ENCODE data around the gene DNAJC5G. TPM values are rescaled to one million over a fixed set of nuclear protein-coding genes. Genes with fewer than 3 reads are reported as not detected.

The DNAJC5G gene
- total RNA-seq, 1 experiment from 2014 or later, result 0.25 TPM

DNA sequence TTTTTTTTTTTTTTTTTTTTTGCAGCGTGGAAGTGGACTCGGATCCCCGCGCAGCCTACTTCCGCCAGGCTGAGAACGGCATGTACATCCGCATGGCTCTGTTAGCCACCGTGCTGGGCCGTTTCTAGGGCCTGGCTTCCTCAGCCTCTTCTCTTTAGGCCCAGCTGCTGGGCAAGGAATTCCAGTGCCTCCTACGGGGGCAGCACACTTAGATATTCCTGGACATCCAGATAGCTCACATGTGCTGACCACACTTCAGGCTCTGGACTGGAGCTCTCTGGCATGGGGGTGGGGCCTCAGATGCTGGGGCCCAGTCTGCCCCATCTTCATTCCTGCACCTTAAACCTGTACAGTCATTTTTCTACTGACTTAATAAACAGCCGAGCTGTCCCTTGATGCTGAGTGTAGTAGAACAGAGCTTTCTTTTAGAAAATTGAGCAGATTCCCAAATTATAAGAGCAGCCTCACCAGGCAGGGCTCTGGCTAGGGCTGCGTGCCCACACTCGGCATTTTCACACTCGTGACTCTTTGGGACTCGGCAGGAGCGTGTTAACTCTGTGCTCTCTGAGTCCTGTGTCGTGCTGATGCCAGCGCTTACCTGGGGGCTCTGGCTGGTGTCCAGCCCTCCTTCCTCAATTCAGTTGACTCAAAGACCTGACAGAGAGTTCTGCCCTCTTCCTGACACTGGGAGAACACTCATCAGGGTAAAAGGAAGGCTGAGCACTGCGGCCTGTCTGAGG is 31.7 kb upstream of the DNAJC5G start:
- H3K9me3 Mint-ChIP-seq (ENCODE audit: unreplicated experiment), result no peaks in the 10 kb centered on the region
- TF ChIP-seq, protein P1, sequence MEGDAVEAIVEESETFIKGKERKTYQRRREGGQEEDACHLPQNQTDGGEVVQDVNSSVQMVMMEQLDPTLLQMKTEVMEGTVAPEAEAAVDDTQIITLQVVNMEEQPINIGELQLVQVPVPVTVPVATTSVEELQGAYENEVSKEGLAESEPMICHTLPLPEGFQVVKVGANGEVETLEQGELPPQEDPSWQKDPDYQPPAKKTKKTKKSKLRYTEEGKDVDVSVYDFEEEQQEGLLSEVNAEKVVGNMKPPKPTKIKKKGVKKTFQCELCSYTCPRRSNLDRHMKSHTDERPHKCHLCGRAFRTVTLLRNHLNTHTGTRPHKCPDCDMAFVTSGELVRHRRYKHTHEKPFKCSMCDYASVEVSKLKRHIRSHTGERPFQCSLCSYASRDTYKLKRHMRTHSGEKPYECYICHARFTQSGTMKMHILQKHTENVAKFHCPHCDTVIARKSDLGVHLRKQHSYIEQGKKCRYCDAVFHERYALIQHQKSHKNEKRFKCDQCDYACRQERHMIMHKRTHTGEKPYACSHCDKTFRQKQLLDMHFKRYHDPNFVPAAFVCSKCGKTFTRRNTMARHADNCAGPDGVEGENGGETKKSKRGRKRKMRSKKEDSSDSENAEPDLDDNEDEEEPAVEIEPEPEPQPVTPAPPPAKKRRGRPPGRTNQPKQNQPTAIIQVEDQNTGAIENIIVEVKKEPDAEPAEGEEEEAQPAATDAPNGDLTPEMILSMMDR (IDR thresholded peaks at IDR 0.05; ENCODE audit: insufficient read depth in 1 of 2, low read depth in 1 of 2, low read length in 1 of 2, severe bottlenecking in 1 of 2, unreplicated experiment in 1 of 2), result no peak
- ChIA-PET POLR2A (no interaction called here), CTCF (no interaction called here)
- H3K4me1 Mint-ChIP-seq (ENCODE audit: low read depth, unreplicated experiment), result no peaks in the 10 kb centered on the region
- H3K36me3 Mint-ChIP-seq (ENCODE audit: insufficient read depth, unreplicated experiment), result peaks cover 54% of the 10 kb centered on the region
- intact Hi-C loops (cut with micrococcal nuclease; ENCODE audit: unreplicated experiment), result no loop called here
- Histone ChIP-seq H3K27me3 (replicated peaks; ENCODE audit: control insufficient read depth, insufficient read depth, low read length) (no peaks in the 10 kb centered on the region), H3K4me1 (no peaks in the 10 kb centered on the region), H3K4me3 (ENCODE audit: low read depth, low read length) (no peak overlapping the region), H3K9me3 (no peaks in the 10 kb centered on the region), H3K36me3 (ENCODE audit: control insufficient read depth, insufficient read depth, low read length) (no peaks in the 10 kb centered on the region)
- BruUV-seq (replicated peaks), result TSS peak; percentile 31
- no peak for DNase-seq
- H3K4me3 Mint-ChIP-seq (ENCODE audit: unreplicated experiment), result no peak overlapping the region
- no peak overlapping the region for H3K27ac Mint-ChIP-seq (ENCODE audit: unreplicated experiment)
- H3K27me3 Mint-ChIP-seq (ENCODE audit: insufficient read depth, unreplicated experiment), result no peaks in the 10 kb centered on the region

DNA sequence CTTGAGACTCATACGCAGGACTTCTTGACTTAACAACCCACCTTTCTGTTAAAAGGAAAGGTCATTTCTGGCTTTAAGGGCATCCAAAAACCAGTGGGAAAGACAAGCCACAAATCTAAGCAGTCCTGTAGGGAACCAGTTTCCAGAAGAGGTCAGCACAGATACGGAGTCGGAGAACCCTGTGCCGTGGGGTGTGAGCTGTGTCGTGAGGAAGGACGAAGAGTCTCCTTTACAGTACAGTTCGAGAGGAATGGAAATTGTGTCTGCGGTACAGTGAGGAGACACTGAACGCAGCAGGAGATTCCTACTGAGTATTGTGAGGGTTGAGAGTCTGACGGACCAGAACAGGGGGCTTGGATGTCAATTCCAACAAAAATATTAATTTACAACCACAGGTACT is 30.1 kb upstream of the DNAJC5G start:
- H3K36me3 Mint-ChIP-seq (ENCODE audit: insufficient read depth, unreplicated experiment), result peaks cover 48% of the 10 kb centered on the region
- H3K4me3 ChIP-seq (ENCODE audit: low read depth, low read length), result no peak overlapping the region
- no peaks in the 10 kb centered on the region for H3K4me1 ChIP-seq
- no peak overlapping the region for H3K4me3 Mint-ChIP-seq (ENCODE audit: unreplicated experiment)
- no peaks in the 10 kb centered on the region for H3K4me1 Mint-ChIP-seq (ENCODE audit: low read depth, unreplicated experiment)
- no peaks in the 10 kb centered on the region for H3K27me3 ChIP-seq (replicated peaks; ENCODE audit: control insufficient read depth, insufficient read depth, low read length)
- H3K27ac Mint-ChIP-seq (ENCODE audit: unreplicated experiment), result no peak overlapping the region
- no peak for DNase-seq
- H3K9me3 Mint-ChIP-seq (ENCODE audit: unreplicated experiment), result no peaks in the 10 kb centered on the region
- ChIA-PET POLR2A (no interaction called here), CTCF (interaction anchor here (0.6 kb wide), 1 partner anchor 35 kb away, joined by 3 read pairs; no protein-coding TSS in a partner anchor)
- TF ChIP-seq, protein P1 (IDR thresholded peaks at IDR 0.05; ENCODE audit: insufficient read depth in 1 of 2, low read depth in 1 of 2, low read length in 1 of 2, severe bottlenecking in 1 of 2, unreplicated experiment in 1 of 2), result no peak
- H3K27me3 Mint-ChIP-seq (ENCODE audit: insufficient read depth, unreplicated experiment), result no peaks in the 10 kb centered on the region
- H3K36me3 ChIP-seq (ENCODE audit: control insufficient read depth, insufficient read depth, low read length), result no peaks in the 10 kb centered on the region
- TSS peak; percentile 13 for BruUV-seq (replicated peaks)
- no peaks in the 10 kb centered on the region for H3K9me3 ChIP-seq
- intact Hi-C loops (cut with micrococcal nuclease; ENCODE audit: unreplicated experiment), result no loop called here

DNA sequence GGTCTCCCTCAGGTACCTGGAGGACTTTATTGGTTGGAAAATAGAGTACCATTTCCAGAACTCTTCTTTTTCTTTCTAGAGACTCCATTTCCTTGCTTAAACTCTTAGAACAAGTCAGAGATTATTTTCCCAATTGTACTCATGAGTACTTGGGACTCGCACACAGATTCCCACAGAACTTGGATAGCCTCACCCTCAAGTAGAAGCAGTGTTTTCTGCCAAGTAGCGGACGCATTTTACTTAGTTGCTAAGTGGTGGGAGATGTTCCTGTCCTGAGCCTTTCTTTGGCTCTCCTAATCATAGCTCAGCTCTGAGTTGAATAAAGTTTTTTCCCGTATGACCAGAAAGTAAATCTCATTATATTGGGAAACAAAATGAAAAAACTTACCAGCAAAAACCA is 29.6 kb upstream of the DNAJC5G start:
- POLR2A ChIA-PET, result no interaction called here
- no peak overlapping the region for H3K27ac Mint-ChIP-seq (ENCODE audit: unreplicated experiment)

More for the DNA sequence above, 29.6 kb upstream of the DNAJC5G start:
- TF ChIP-seq, protein P1 (IDR thresholded peaks at IDR 0.05; ENCODE audit: insufficient read depth in 1 of 2, low read depth in 1 of 2, low read length in 1 of 2, severe bottlenecking in 1 of 2, unreplicated experiment in 1 of 2), result no peak
- no peaks in the 10 kb centered on the region for H3K9me3 Mint-ChIP-seq (ENCODE audit: unreplicated experiment)
- intact Hi-C loops (cut with micrococcal nuclease; ENCODE audit: unreplicated experiment), result no loop called here
- Histone ChIP-seq H3K9me3 (no peaks in the 10 kb centered on the region), H3K4me3 (ENCODE audit: low read depth, low read length) (no peak overlapping the region), H3K36me3 (ENCODE audit: control insufficient read depth, insufficient read depth, low read length) (no peaks in the 10 kb centered on the region), H3K4me1 (no peaks in the 10 kb centered on the region), H3K27me3 (replicated peaks; ENCODE audit: control insufficient read depth, insufficient read depth, low read length) (no peaks in the 10 kb centered on the region)
- no peak for DNase-seq
- no peak overlapping the region for H3K4me3 Mint-ChIP-seq (ENCODE audit: unreplicated experiment)
- CTCF ChIA-PET, result no interaction called here
- BruUV-seq (replicated peaks), result no TSS peak
- H3K36me3 Mint-ChIP-seq (ENCODE audit: insufficient read depth, unreplicated experiment), result peaks cover 43% of the 10 kb centered on the region
- H3K27me3 Mint-ChIP-seq (ENCODE audit: insufficient read depth, unreplicated experiment), result no peaks in the 10 kb centered on the region
- no peaks in the 10 kb centered on the region for H3K4me1 Mint-ChIP-seq (ENCODE audit: low read depth, unreplicated experiment)
